Panc1 (cell line): Measurements from ENCODE around the gene GNB2. TPM values are rescaled to one million over a fixed set of nuclear protein-coding genes. Genes with fewer than 3 reads are reported as not detected.

ENCODE experiments used
- ATAC-seq: fragments of 200-7000 bp; cut with Tn5 transposase; 2 replicates; pipeline ENCODE4 v1.9.1; 2020; ENCODE audit warnings: mild to moderate bottlenecking, moderate library complexity
- BruUV-seq: library from RNA; stranded (reverse); fragments of 400-500 nt; replicated peaks from 2 replicates; lab custom pipeline; 2021; lab: Mats Ljungman, UMichigan
- CTCF ChIA-PET: fragments of 300-600 bp; sonication (Branson Sonifier 250); formaldehyde crosslinking; loops from one replicate; lab custom pipeline; 2022; ENCODE audit warnings: antibody characterized with exemption; lab: Charles Lee
- POLR2A ChIA-PET: fragments of 300-600 bp; sonication (Branson Sonifier 250); formaldehyde crosslinking; loops from one replicate; lab custom pipeline; 2022; ENCODE audit warnings: antibody characterized with exemption; lab: Charles Lee
- DNase-seq: peaks from one replicate; pipeline ENCODE4 v3.0.0-alpha.2; 2010; ENCODE audit warnings: low read depth, low spot score
- H3K27ac ChIP-seq: 2 replicates; pipeline ENCODE4 v1.5.1; 2011; ENCODE audit warnings: mild to moderate bottlenecking, low read length, inconsistent platforms
- H3K27me3 ChIP-seq: fragments of 200-500 bp; sonication (Bioruptor generic); 2 replicates; pipeline ENCODE4 v1.6.0; 2014; ENCODE audit warnings: low read length, inconsistent platforms; ENCODE audit not compliant: control insufficient read depth, insufficient read depth
- H3K36me3 ChIP-seq: fragments of 200-500 bp; sonication (Bioruptor generic); 2 replicates; pipeline ENCODE4 v1.5.1; 2014; ENCODE audit warnings: inconsistent platforms, mild to moderate bottlenecking, low read length, moderate library complexity; ENCODE audit not compliant: control insufficient read depth, insufficient read depth
- H3K4me1 ChIP-seq: 2 replicates; pipeline ENCODE4 v1.5.1; 2011; ENCODE audit warnings: inconsistent platforms, mild to moderate bottlenecking, low read length, moderate library complexity; ENCODE audit not compliant: control insufficient read depth, insufficient read depth
- H3K4me3 ChIP-seq, 2 experiments: 2 replicates each; pipeline ENCODE4 v1.5.1; 2011 to 2012; ENCODE audit warnings: low read depth in 2 of 2, low read length in 2 of 2, mild to moderate bottlenecking in 2 of 2, inconsistent platforms in 1 of 2, moderate library complexity in 1 of 2
- H3K9me3 ChIP-seq: fragments of 200-500 bp; sonication (Bioruptor generic); 2 replicates; pipeline ENCODE4 v1.5.1; 2014; ENCODE audit warnings: low read depth, mild to moderate bottlenecking, inconsistent platforms, low read length, moderate library complexity; ENCODE audit not compliant: control insufficient read depth, insufficient read depth
- POLR2AphosphoS5 ChIP-seq: IDR thresholded peaks from 2 replicates; pipeline ENCODE4 v1.6.1; 2012; ENCODE audit warnings: mild to moderate bottlenecking, low read depth, low read length, moderate library complexity
- SIN3A ChIP-seq: IDR thresholded peaks from 2 replicates; pipeline ENCODE4 v1.6.1; 2012; ENCODE audit warnings: low read depth, mild to moderate bottlenecking, low read length, moderate library complexity, borderline replicate concordance; ENCODE audit not compliant: insufficient read depth
- TCF7L2 ChIP-seq: IDR thresholded peaks from 2 replicates; pipeline ENCODE4 v1.6.1; 2011; ENCODE audit warnings: mild to moderate bottlenecking, low read depth, low read length, inconsistent platforms
- in situ Hi-C: cut with HindIII; loops from 2 replicates; pipeline ENCODE4 v1.10.0; 2016; ENCODE audit warnings: low sequenced_read_pairs, low pct_unique_long_range_greater_than_20kb
- intact Hi-C: fragments of 100-400 bp; cut with micrococcal nuclease; formaldehyde crosslinking; loops from one replicate; pipeline ENCODE4 v1.10.0; 2022; ENCODE audit not compliant: unreplicated experiment
- total RNA-seq: library from RNA; stranded (reverse); gene quantifications from one replicate; pipeline ENCODE4 v1.2.1, GENCODE V29; 2021; ENCODE audit not compliant: unreplicated experiment
- TF ChIP-seq, protein P1 (sequence below), 2 experiments: IDR thresholded peaks; 2 replicates each; pipeline ENCODE4 v1.6.1; 2011 to 2012; ENCODE audit warnings: low read depth in 2 of 2, control low read depth in 1 of 2, low read length in 1 of 2, mild to moderate bottlenecking in 1 of 2, moderate library complexity in 1 of 2; ENCODE audit not compliant: insufficient read depth in 1 of 2
- TF ChIP-seq, protein P2 (sequence below): fragments of 450-650 bp; IDR thresholded peaks from 2 replicates; pipeline ENCODE4 v1.5.1; 2017; ENCODE audit warnings: mild to moderate bottlenecking

Gene GNB2
- total RNA-seq, 1 experiment from 2014 or later, result 289 TPM

DNA sequence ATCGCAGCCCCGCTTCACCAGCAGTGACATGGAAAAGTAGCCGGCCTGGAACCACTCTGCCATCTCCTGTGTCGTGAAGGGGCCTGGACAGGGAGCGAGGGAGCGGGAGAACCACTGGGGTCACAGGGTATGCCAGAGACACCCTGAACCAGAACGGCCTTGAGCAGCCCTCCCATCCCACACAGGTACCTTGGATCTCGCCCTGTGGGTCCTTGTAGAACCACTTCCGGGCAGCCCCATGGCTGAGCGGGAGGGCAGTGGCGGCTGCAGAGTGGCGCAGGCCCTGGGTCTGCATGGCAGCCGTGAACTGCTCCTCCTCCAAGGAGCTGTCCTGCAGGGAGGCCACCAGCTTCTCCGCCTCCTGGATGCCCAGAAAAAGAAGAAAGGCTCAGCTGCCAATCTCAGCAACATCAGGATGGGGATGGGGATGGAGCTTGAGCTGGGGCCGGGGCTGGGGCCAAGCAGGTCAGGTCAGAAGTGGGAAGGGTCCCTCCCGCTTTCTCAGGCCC lies 11.0 kb downstream of the GNB2 start:
- POLR2A ChIA-PET, result no interaction called here
- H3K27me3 ChIP-seq, result no peaks in the 10 kb centered on the region
- peaks cover 28% of the 10 kb centered on the region for H3K4me1 ChIP-seq
- TF ChIP-seq POLR2AphosphoS5 (no peak), TCF7L2 (no peak), SIN3A (no peak)
- TF ChIP-seq, protein P1, sequence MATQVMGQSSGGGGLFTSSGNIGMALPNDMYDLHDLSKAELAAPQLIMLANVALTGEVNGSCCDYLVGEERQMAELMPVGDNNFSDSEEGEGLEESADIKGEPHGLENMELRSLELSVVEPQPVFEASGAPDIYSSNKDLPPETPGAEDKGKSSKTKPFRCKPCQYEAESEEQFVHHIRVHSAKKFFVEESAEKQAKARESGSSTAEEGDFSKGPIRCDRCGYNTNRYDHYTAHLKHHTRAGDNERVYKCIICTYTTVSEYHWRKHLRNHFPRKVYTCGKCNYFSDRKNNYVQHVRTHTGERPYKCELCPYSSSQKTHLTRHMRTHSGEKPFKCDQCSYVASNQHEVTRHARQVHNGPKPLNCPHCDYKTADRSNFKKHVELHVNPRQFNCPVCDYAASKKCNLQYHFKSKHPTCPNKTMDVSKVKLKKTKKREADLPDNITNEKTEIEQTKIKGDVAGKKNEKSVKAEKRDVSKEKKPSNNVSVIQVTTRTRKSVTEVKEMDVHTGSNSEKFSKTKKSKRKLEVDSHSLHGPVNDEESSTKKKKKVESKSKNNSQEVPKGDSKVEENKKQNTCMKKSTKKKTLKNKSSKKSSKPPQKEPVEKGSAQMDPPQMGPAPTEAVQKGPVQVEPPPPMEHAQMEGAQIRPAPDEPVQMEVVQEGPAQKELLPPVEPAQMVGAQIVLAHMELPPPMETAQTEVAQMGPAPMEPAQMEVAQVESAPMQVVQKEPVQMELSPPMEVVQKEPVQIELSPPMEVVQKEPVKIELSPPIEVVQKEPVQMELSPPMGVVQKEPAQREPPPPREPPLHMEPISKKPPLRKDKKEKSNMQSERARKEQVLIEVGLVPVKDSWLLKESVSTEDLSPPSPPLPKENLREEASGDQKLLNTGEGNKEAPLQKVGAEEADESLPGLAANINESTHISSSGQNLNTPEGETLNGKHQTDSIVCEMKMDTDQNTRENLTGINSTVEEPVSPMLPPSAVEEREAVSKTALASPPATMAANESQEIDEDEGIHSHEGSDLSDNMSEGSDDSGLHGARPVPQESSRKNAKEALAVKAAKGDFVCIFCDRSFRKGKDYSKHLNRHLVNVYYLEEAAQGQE (IDR thresholded peaks at IDR 0.05; ENCODE audit: insufficient read depth in 1 of 2, low read depth in 2 of 2, low read length in 1 of 2), result no peak
- TF ChIP-seq, protein P2, sequence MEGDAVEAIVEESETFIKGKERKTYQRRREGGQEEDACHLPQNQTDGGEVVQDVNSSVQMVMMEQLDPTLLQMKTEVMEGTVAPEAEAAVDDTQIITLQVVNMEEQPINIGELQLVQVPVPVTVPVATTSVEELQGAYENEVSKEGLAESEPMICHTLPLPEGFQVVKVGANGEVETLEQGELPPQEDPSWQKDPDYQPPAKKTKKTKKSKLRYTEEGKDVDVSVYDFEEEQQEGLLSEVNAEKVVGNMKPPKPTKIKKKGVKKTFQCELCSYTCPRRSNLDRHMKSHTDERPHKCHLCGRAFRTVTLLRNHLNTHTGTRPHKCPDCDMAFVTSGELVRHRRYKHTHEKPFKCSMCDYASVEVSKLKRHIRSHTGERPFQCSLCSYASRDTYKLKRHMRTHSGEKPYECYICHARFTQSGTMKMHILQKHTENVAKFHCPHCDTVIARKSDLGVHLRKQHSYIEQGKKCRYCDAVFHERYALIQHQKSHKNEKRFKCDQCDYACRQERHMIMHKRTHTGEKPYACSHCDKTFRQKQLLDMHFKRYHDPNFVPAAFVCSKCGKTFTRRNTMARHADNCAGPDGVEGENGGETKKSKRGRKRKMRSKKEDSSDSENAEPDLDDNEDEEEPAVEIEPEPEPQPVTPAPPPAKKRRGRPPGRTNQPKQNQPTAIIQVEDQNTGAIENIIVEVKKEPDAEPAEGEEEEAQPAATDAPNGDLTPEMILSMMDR, result no peak
- no TSS peak for BruUV-seq
- H3K36me3 ChIP-seq, result no peaks in the 10 kb centered on the region
- CTCF ChIA-PET, result interaction anchor here (0.5 kb wide), 1 partner anchor 216 kb away, joined by 3 read pairs; no protein-coding TSS in a partner anchor
- no peak for ATAC-seq
- H3K4me3 ChIP-seq, result no peak overlapping the region
- in situ Hi-C loops (no loop called here), intact Hi-C loops (loop anchor here (10.0 kb wide), 1 partner anchor 50 kb away; no protein-coding TSS in a partner anchor)
- H3K27ac ChIP-seq, result no peak overlapping the region
- H3K9me3 ChIP-seq, result no peaks in the 10 kb centered on the region
- DNase-seq, result no peak

DNA sequence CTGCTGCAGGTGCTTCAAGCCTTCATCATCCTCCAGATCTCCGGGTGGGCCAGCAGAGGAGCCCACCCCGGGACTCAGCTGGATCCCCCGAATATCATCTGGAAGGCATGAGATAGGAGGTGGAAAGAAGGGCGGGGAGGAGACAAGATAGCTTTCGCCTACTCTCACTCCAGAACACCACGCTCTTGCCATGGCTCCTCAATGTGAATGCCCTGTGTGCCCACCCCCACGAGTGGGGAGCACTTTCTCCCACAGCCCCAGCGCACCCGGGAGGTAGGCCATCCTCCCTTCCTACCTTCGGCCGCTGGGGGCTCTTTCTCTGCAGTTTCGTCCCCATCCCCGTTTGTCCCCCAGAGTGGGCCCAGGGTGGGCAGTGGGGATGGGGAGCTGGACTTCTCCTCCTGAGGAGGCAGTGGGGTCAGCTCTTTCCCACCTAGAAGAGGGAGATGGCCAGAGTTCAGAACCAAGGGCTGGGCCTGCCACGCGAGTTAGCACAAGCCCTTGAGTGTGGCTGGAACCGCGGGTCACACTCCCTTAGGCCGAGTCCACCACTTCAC lies 11.6 kb downstream of the GNB2 start:
- Histone ChIP-seq H3K27ac (no peak overlapping the region), H3K27me3 (no peaks in the 10 kb centered on the region), H3K9me3 (no peaks in the 10 kb centered on the region), H3K4me3 (no peak overlapping the region), H3K4me1 (peaks cover 23% of the 10 kb centered on the region), H3K36me3 (no peaks in the 10 kb centered on the region)
- intact Hi-C loops (loop anchor here (10.0 kb wide), 1 partner anchor 50 kb away; no protein-coding TSS in a partner anchor), in situ Hi-C loops (no loop called here)
- POLR2A ChIA-PET, result no interaction called here
- CTCF ChIA-PET, result interaction anchor here (0.5 to 0.7 kb wide), 2 partner anchors 211 to 216 kb away, joined by 3 to 12 read pairs; no protein-coding TSS in a partner anchor
- BruUV-seq, result no TSS peak
- no peak for DNase-seq
- no peak for ATAC-seq
- TF ChIP-seq TCF7L2 (no peak), SIN3A (no peak)

DNA sequence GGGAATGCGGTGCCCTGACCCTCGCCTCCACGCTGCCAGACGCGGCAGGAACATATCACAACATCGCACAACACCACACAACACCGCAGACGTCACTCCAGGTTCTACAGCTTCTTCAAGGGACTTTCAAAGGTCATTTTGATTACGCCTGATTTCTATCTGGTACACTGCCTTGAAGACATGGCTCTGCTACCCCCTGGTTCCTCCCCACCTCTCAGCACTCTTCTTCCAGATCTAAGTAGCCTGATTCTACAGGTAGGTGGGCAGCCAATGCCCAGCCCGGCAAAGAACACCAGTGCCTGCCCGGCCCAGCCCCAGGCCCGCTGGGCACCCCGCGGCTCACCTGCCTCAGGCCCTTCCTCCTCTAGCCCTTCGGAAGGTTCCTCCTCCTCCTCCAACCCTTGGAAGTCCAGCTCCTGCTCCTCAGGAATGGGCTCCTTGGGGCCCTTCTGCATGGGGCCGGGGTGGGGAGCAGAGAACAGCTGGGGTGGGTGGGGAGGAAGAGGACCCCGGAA lies 12.1 kb downstream of the GNB2 start:
- CTCF ChIA-PET, result interaction anchor here (0.7 kb wide), 1 partner anchor 211 kb away, joined by 12 read pairs; no protein-coding TSS in a partner anchor
- DNase-seq (no peak), ATAC-seq (no peak)
- Histone ChIP-seq H3K36me3 (no peaks in the 10 kb centered on the region), H3K4me1 (peaks cover 17% of the 10 kb centered on the region), H3K4me3 (no peak overlapping the region), H3K27ac (no peak overlapping the region), H3K9me3 (no peaks in the 10 kb centered on the region), H3K27me3 (no peaks in the 10 kb centered on the region)
- intact Hi-C loops (loop anchor here (10.0 kb wide), 1 partner anchor 51 kb away; no protein-coding TSS in a partner anchor), in situ Hi-C loops (no loop called here)
- no peak for TF ChIP-seq SIN3A
- BruUV-seq, result no TSS peak
- POLR2A ChIA-PET, result no interaction called here
